ENCODE results near the gene TNFAIP3.
A peak's percentile ranks its signal among the peaks of the same experiment; 100 is the strongest.
"Not testable (repeated sequence)": the region's sequence is repeated elsewhere in the genome, so short reads cannot be mapped to it uniquely, and the experiment has no call there.

TNFAIP3 gene

DNA sequence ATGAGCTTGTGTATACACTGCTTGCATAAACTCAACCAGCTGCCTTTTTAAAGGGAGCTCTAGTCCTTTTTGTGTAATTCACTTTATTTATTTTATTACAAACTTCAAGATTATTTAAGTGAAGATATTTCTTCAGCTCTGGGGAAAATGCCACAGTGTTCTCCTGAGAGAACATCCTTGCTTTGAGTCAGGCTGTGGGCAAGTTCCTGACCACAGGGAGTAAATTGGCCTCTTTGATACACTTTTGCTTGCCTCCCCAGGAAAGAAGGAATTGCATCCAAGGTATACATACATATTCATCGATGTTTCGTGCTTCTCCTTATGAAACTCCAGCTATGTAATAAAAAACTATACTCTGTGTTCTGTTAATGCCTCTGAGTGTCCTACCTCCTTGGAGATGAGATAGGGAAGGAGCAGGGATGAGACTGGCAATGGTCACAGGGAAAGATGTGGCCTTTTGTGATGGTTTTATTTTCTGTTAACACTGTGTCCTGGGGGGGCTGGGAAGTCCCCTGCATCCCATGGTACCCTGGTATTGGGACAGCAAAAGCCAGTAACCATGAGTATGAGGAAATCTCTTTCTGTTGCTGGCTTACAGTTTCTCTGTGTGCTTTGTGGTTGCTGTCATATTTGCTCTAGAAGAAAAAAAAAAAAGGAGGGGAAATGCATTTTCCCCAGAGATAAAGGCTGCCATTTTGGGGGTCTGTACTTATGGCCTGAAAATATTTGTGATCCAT is 15.3 kb downstream of the TNFAIP3 start:
- intact Hi-C loops (cut with micrococcal nuclease): no loop called here
- no peak overlapping the region for H3K4me3 Mint-ChIP-seq

DNA sequence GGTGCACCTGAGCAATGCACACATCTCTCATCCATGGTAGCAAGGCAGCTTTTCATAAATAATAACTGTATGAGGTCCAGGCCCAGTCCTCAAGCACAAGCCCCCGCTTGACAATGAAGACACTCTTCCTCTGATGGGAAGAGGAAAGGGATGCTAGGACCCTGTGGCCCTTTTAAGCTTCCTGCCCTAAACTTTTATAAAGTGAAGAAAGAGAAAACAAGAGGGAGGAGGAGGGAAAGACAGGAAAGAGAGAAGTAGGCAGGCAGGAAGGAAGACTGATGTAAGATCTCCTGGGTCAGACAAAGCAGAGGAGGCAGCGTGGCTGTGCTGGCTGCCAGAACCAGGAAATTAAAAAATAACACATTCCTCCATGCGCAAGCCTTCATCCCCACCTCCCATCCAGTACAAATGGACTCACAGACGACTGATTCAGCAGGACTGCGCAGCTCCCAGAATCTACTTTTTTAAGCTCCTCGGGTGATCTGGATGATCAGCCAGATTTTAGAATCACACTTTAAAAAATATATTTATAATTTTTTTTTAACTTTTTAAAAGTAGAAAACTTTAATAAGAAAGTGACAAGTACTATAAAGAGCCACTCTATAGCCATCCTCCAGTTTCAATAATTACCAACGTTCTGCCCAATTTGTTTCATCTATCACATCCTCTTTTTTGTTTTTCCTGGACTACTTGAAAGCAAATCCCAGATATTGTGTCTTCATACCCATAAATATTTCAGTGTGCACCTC is 16.5 kb downstream of the TNFAIP3 start:
- H3K4me3 Mint-ChIP-seq: no peak overlapping the region
- no peaks in the 10 kb centered on the region for H3K27me3 Mint-ChIP-seq
- peaks cover 7% of the 10 kb centered on the region for H3K9me3 Mint-ChIP-seq
- peaks cover 32% of the 10 kb centered on the region for H3K4me1 Mint-ChIP-seq (ENCODE audit: low read depth)
- peaks cover 57% of the 10 kb centered on the region for H3K36me3 Mint-ChIP-seq (ENCODE audit: low read depth)
- peak overlapping the region; percentile 44 for H3K27ac Mint-ChIP-seq
- intact Hi-C loops (cut with micrococcal nuclease): no loop called here

More for the DNA sequence above, 15.3 kb downstream of the TNFAIP3 start:
- Mint-ChIP-seq H3K4me1 (ENCODE audit: low read depth) (peaks cover 43% of the 10 kb centered on the region), H3K27ac (no peak overlapping the region), H3K36me3 (ENCODE audit: low read depth) (peaks cover 64% of the 10 kb centered on the region), H3K27me3 (no peaks in the 10 kb centered on the region), H3K9me3 (no peaks in the 10 kb centered on the region)

DNA sequence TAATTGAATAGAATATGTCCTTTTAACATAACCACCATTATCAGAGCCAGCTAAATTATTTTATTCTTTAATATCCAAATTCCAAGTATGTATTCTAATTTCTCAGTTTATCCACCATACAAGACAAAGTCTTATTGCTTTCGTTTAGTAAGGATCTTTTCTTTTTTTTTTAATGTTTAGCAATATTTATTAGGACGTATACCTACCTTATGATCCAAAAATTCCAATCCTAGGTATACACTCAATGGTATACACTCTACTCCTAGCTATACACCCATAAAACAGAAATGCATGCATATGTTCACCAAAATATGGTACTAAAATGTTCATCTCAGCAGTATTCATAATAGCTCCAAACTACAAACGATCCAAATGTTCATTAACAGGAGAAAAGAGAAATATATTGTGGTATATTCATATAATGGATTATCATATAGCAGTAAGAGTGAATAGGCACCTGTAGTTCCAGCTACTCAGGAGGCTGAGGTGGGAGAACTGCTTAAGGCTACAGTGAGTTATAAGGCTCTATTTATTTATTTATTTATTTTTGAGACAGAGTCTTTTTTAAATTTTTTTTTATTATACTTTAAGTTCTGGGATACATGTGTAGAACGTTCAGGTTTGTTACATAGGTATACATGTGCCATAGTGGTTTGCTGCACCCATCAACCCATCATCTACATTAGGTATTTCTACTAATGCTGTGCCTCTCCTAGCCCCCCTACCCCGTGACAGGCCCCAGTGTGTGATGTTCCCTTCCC is 17.3 kb downstream of the TNFAIP3 start:
- H3K4me1 Mint-ChIP-seq (ENCODE audit: low read depth): peaks cover 24% of the 10 kb centered on the region
- intact Hi-C loops (cut with micrococcal nuclease): no loop called here

DNA sequence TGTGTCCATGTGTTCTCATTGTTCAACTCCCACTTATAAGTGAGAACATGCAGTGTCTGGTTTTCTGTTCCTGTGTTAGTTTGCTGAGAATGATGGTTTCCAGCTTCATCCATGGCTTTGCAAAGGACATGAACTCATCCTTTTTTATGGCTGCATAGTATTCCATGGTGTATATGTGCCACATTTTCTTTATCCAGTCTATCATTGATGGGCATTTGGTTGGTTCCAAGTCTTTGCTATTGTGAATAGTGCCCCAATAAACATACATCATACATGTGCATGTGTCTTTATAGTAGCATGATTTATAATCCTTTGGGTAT is 17.8 kb downstream of the TNFAIP3 start:
- H3K4me3 Mint-ChIP-seq; H3K27ac Mint-ChIP-seq; H3K27me3 Mint-ChIP-seq; intact Hi-C loops (cut with micrococcal nuclease): not testable (repeated sequence)
- peaks cover 46% of the 10 kb centered on the region for H3K36me3 Mint-ChIP-seq (ENCODE audit: low read depth)
- H3K4me1 Mint-ChIP-seq (ENCODE audit: low read depth): peaks cover 22% of the 10 kb centered on the region
- H3K9me3 Mint-ChIP-seq: peaks cover 11% of the 10 kb centered on the region

More for the DNA sequence above, 17.3 kb downstream of the TNFAIP3 start:
- peaks cover 52% of the 10 kb centered on the region for H3K36me3 Mint-ChIP-seq (ENCODE audit: low read depth)
- no peak overlapping the region for H3K4me3 Mint-ChIP-seq
- no peak overlapping the region for H3K27ac Mint-ChIP-seq
- H3K9me3 Mint-ChIP-seq: peaks cover 11% of the 10 kb centered on the region
- H3K27me3 Mint-ChIP-seq: no peaks in the 10 kb centered on the region

DNA sequence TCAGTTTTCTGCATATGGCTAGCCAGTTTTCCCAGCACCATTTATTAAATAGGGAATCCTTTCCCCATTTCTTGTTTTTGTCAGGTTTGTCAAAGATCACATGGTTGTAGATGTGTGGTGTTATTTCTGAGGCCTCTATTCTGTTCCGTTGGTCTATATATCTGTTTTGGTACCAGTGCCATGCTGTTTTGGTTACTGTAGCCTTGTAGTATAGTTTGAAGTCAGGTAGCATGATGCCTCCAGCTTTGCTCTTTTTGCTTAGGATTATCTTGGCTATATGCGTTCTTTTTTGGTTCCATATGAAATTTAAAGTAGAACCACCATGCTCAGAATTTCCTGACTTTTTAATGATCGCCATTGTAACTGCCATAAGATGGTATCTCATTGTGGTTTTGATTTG is 19.2 kb downstream of the TNFAIP3 start:
- intact Hi-C loops (cut with micrococcal nuclease); H3K27ac Mint-ChIP-seq; H3K27me3 Mint-ChIP-seq; H3K4me3 Mint-ChIP-seq: not testable (repeated sequence)
- Mint-ChIP-seq H3K9me3 (peaks cover 11% of the 10 kb centered on the region), H3K36me3 (ENCODE audit: low read depth) (peaks cover 33% of the 10 kb centered on the region), H3K4me1 (ENCODE audit: low read depth) (peaks cover 22% of the 10 kb centered on the region)

DNA sequence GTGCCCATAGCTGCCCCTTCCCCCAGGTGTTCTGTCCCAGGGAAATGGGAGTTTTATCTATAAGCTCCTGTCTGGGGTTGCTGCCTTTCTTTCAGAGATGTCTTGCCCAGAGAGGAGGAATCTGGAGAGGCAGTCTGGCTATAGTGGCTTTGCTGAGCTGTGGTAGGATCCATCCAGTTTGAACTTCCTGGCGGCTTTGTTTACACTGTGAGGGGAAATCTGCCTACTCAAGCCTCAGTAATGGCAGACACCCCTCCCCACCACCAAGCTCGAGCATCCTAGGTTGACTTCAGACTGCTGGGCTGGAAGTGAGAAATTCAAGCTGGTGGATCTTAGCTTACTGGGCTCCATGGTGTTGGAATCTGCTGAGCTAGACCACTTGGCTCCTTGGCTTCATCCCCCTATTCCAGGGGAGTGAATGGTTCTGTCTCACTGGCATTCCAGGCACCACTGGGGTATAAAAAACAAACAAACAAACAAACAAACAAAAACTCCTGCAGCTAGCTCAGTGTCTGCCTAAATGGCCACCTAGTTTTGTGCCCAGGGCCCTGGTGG is 24.0 kb downstream of the TNFAIP3 start:
- no peak overlapping the region for H3K4me3 Mint-ChIP-seq
- no peak overlapping the region for H3K27ac Mint-ChIP-seq
- intact Hi-C loops (cut with micrococcal nuclease): no loop called here
- H3K36me3 Mint-ChIP-seq (ENCODE audit: low read depth): peaks cover 7% of the 10 kb centered on the region
- peaks cover 20% of the 10 kb centered on the region for H3K4me1 Mint-ChIP-seq (ENCODE audit: low read depth)
- H3K27me3 Mint-ChIP-seq: peaks cover 1% of the 10 kb centered on the region
- peaks cover 11% of the 10 kb centered on the region for H3K9me3 Mint-ChIP-seq

DNA sequence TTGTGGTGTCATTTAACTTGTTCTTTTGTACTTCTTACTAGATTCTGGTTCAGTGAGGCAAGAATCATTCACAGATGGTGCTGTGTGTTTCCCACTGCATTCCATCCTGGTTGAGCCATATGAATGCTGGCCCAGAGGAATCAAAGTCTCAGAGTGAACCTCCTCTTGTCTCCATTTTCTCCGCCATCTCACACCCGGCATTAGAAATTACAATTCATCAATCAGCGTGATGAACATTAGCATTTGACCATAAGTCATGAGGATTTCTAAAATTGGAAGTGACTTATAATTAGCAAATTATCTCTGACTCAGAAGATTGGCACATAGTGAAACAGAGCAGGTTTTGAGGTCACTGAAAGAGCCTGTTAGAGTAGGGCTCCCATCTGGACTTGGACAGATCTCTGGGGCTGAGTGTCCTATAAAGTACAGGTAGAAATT is 25.2 kb downstream of the TNFAIP3 start:
- intact Hi-C loops (cut with micrococcal nuclease): no loop called here
- Mint-ChIP-seq H3K4me1 (ENCODE audit: low read depth) (peaks cover 20% of the 10 kb centered on the region), H3K36me3 (ENCODE audit: low read depth) (peaks cover 7% of the 10 kb centered on the region), H3K27me3 (peaks cover 1% of the 10 kb centered on the region), H3K9me3 (peaks cover 11% of the 10 kb centered on the region), H3K27ac (no peak overlapping the region), H3K4me3 (no peak overlapping the region)

DNA sequence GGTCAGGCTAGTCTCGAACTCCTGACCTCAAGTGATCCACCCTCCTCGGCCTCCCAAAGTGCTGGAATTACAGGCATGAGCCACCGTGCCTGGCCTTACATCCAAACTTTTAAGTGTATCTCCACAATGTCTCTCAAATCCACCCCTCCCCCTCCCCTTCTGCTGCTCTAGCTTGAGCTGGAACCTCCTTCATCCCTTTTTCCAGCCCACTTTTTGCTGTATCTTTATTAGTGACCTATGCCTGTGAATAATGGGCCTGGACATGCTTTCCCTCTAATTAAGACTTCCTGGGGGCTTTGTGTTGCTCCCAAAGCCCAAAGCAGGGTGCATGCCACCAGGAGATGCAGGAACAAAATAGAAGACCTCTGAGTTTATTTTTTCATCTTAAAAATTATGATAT is 26.1 kb downstream of the TNFAIP3 start:
- Mint-ChIP-seq H3K36me3 (ENCODE audit: low read depth) (peaks cover 6% of the 10 kb centered on the region), H3K4me1 (ENCODE audit: low read depth) (peaks cover 20% of the 10 kb centered on the region), H3K27me3 (peaks cover 1% of the 10 kb centered on the region), H3K4me3 (no peak overlapping the region), H3K9me3 (peaks cover 8% of the 10 kb centered on the region), H3K27ac (no peak overlapping the region)
- intact Hi-C loops (cut with micrococcal nuclease): no loop called here

DNA sequence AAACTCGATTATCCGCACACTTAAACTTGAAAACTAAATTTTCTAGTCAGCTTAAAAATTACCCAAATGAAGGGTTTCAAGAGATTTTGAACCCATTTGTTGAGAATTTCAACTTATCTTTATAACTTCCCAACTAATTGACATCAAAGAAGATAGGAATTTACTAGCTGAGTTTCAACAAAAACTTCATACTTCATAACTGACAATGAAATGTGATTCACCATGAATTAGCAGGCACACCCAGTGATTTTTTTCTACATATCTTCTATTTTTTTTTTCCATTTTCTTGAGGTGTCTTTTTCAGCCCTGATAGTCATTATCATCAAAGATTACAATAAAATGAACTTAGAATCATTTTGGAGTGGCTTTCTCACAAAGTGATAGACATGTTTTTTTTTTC is 26.7 kb downstream of the TNFAIP3 start:
- intact Hi-C loops (cut with micrococcal nuclease): no loop called here
- no peak overlapping the region for H3K27ac Mint-ChIP-seq

DNA sequence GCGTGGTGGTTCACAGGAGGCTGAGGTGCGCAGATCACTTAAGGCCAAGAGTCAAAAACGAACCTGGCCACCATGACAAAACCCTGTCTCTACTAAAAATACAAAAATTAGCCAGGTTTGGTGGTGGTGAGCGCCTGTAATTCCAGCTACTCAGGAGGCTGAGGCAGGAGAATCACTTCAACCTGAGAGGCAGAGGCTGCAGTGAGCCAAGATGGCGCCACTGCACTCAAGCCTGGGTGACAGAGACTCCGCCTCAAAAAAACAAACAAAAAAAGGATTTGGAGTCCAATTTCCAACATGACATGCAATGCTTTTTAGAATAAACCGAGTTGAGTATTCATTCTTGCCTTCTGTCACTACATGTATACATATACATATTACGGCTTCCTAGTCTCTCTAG is 27.3 kb downstream of the TNFAIP3 start:
- peaks cover 20% of the 10 kb centered on the region for H3K4me1 Mint-ChIP-seq (ENCODE audit: low read depth)
- H3K9me3 Mint-ChIP-seq; H3K27me3 Mint-ChIP-seq; intact Hi-C loops (cut with micrococcal nuclease); H3K4me3 Mint-ChIP-seq; H3K27ac Mint-ChIP-seq; H3K36me3 Mint-ChIP-seq (ENCODE audit: low read depth): not testable (repeated sequence)

More for the DNA sequence above, 26.7 kb downstream of the TNFAIP3 start:
- Mint-ChIP-seq H3K27me3 (peaks cover 1% of the 10 kb centered on the region), H3K9me3 (peaks cover 2% of the 10 kb centered on the region), H3K4me3 (no peak overlapping the region), H3K4me1 (ENCODE audit: low read depth) (peaks cover 20% of the 10 kb centered on the region), H3K36me3 (ENCODE audit: low read depth) (peaks cover 1% of the 10 kb centered on the region)

DNA sequence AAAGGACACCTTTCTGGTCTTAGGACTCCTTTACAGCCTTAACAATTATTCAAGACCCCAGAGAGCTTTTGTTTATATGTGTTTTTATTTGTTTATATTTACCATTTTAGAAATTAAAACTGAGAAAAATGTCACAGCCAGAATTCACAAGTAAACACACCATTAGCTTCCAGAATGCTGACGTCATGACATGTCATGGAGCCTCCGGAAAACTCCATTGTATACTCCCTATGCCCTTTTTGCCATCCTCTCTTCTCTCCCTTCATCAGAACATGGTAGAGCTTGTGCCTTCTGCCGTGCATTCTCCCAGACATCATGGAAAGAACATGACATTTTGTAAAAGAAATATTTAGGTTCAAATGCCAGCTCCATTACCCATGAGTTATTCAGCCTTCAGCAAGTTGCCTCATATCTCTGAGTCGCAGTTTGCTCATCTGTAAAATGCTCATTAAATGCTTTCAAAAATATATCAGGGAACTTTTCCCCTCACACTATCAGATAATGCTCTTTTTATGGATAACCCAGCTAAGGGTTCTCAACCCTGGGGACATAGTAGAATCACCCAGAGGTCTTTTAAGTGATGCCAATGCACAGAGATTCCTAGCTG is 27.8 kb downstream of the TNFAIP3 start:
- Mint-ChIP-seq H3K4me3 (no peak overlapping the region), H3K9me3 (no peaks in the 10 kb centered on the region), H3K27ac (no peak overlapping the region), H3K36me3 (ENCODE audit: low read depth) (no peaks in the 10 kb centered on the region), H3K27me3 (peaks cover 1% of the 10 kb centered on the region), H3K4me1 (ENCODE audit: low read depth) (peaks cover 20% of the 10 kb centered on the region)
- intact Hi-C loops (cut with micrococcal nuclease): no loop called here

DNA sequence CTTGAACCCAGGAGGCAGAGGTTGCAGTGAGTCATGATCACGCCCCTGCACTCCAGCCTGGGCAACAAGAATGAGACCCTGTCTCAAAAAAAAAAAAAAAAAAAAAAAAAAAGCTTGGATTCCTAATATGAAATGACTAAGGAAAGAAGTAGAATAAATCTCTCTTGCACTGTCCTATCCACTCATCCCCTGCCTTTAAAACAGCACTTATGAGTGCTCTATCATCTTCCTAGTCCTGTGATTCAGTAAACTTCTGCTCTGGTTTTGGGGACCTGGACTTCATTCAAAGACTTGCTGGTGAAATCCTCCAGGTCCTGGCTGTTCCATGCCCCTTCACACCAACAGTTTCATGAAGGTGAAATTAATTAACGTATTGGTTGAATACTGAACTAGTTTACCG is 29.6 kb downstream of the TNFAIP3 start:
- intact Hi-C loops (cut with micrococcal nuclease): no loop called here
- no peaks in the 10 kb centered on the region for H3K9me3 Mint-ChIP-seq
- no peaks in the 10 kb centered on the region for H3K27me3 Mint-ChIP-seq
- H3K4me1 Mint-ChIP-seq (ENCODE audit: low read depth): peaks cover 20% of the 10 kb centered on the region
- no peak overlapping the region for H3K4me3 Mint-ChIP-seq
- no peaks in the 10 kb centered on the region for H3K36me3 Mint-ChIP-seq (ENCODE audit: low read depth)
- H3K27ac Mint-ChIP-seq: peak overlapping the region; percentile 13

DNA sequence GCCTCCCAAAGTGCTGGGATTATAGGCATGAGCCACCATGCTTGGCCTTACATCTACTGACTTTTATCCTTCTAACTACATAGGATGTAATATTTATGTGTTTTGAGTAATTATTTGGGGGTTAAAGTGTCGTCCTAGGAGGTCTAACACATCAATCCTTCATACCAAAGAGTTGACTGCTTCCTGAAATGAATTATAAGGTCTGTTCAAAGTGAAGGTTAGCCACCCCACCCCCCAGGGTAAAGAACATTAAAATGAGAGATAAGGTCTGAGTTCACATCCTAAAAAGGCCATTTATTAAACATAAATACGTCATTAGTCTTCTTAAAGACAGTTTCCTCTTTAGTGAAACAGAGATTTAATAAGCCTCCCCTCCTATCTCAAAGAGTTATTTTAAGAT is 33.8 kb downstream of the TNFAIP3 start:
- Mint-ChIP-seq H3K4me3 (no peak overlapping the region), H3K27ac (no peak overlapping the region), H3K36me3 (ENCODE audit: low read depth) (no peaks in the 10 kb centered on the region), H3K27me3 (no peaks in the 10 kb centered on the region), H3K4me1 (ENCODE audit: low read depth) (peaks cover 14% of the 10 kb centered on the region), H3K9me3 (no peaks in the 10 kb centered on the region)
- intact Hi-C loops (cut with micrococcal nuclease): no loop called here

Measured in dendritic cell treated with granulocyte-macrophage colony-stimulating factor and Interleukin-4, amounts not matched to agents 40 ng/mL and 50 ng/mL, for 4 days (primary cell).